GM12878 (cell line): ENCODE measurements around the gene SPART. TPM values are rescaled to one million over a fixed set of nuclear protein-coding genes. Genes with fewer than 3 reads are reported as not detected.

ENCODE experiments used
- ATAC-seq: fragments of 200-7000 bp; cut with Tn5 transposase; 3 replicates; pipeline ENCODE4 v1.9.1; 2020; ENCODE audit warnings: mild to moderate bottlenecking, moderate library complexity
- BruUV-seq: library from RNA; stranded (reverse); fragments of 400-500 nt; replicated peaks from 2 replicates; lab custom pipeline; 2021; lab: Mats Ljungman, UMichigan
- CTCF ChIA-PET: fragments of 300-600 bp; sonication (Branson Sonifier 250); formaldehyde crosslinking; extraction: SDS; loops from one replicate; lab custom pipeline; 2021; ENCODE audit warnings: inconsistent platforms; lab: Yijun Ruan, JAX
- POLR2A ChIA-PET: fragments of 350-600 bp; formaldehyde crosslinking; extraction: SDS; loops from one replicate; lab custom pipeline; 2021; ENCODE audit warnings: inconsistent platforms; lab: Charles Lee
- RAD21 ChIA-PET: fragments of 300-600 bp; sonication (Branson Sonifier 250); formaldehyde crosslinking; loops from one replicate; lab custom pipeline; 2023; ENCODE audit warnings: antibody characterized with exemption; ENCODE audit not compliant: unreplicated experiment; lab: Charles Lee
- SMC1A ChIA-PET: fragments of 300-600 bp; sonication (Branson Sonifier 250); formaldehyde crosslinking; loops from one replicate; lab custom pipeline; 2023; ENCODE audit not compliant: unreplicated experiment, uncharacterized antibody; lab: Charles Lee
- DNase-seq: peaks from one replicate; pipeline ENCODE4 v3.0.0-alpha.2; 2011; ENCODE audit warnings: low read depth, low spot score
- FAIRE-seq: peaks from 3 replicates; lab custom pipeline; 2011; peaks lifted over from hg19 to GRCh38; lab: Jason Lieb, UNC
- H2AFZ ChIP-seq: 2 replicates; pipeline ENCODE4 v1.6.0; 2011; ENCODE audit warnings: low read depth, low read length, control low read depth; ENCODE audit not compliant: control insufficient read depth
- H3K27ac ChIP-seq: 2 replicates; pipeline ENCODE4 v1.5.1; 2011; ENCODE audit warnings: control low read depth; ENCODE audit not compliant: control insufficient read depth, insufficient read depth
- H3K27me3 ChIP-seq, 2 experiments: replicated peaks in 1 of 2; 2 replicates each; pipeline versions ENCODE4 v1.6.0 to v1.6.1; 2011; ENCODE audit warnings: low read length in 1 of 2; ENCODE audit not compliant: control insufficient read depth in 2 of 2, insufficient read depth in 2 of 2
- H3K36me3 ChIP-seq, 2 experiments: 2 replicates each; pipeline ENCODE4 v1.5.1; 2011; ENCODE audit warnings: low read length in 1 of 2; ENCODE audit not compliant: control insufficient read depth in 2 of 2, insufficient read depth in 2 of 2
- H3K4me1 ChIP-seq: 2 replicates; pipeline ENCODE4 v1.6.1; 2011; ENCODE audit warnings: mild to moderate bottlenecking, low read length, moderate library complexity, mixed read lengths; ENCODE audit not compliant: control insufficient read depth, insufficient read depth
- H3K4me2 ChIP-seq: 2 replicates; pipeline ENCODE4 v1.6.0; 2011; ENCODE audit warnings: control low read depth; ENCODE audit not compliant: control insufficient read depth, insufficient read depth
- H3K4me3 ChIP-seq: fragments of 200-600 bp; sonication (generic); 2 replicates; pipeline ENCODE4 v1.5.1; 2016
- H3K79me2 ChIP-seq: 2 replicates; pipeline ENCODE4 v1.6.0; 2011; ENCODE audit warnings: low read length; ENCODE audit not compliant: control insufficient read depth, insufficient read depth
- H3K9ac ChIP-seq: 2 replicates; pipeline ENCODE4 v1.8.0; 2011; ENCODE audit warnings: low read length, control low read depth, mixed read lengths; ENCODE audit not compliant: control insufficient read depth, insufficient read depth
- H3K9me3 ChIP-seq: replicated peaks from 3 replicates; pipeline ENCODE4 v1.5.1; 2011; ENCODE audit warnings: mild to moderate bottlenecking, low read length; ENCODE audit not compliant: control insufficient read depth, insufficient read depth
- H4K20me1 ChIP-seq: 2 replicates; pipeline ENCODE4 v1.6.0; 2011; ENCODE audit not compliant: control insufficient read depth, insufficient read depth
- IKZF1 ChIP-seq: fragments of 450-650 bp; conservative IDR thresholded peaks from 2 replicates; pipeline ENCODE4 v1.6.1; 2017; ENCODE audit warnings: antibody characterized with exemption, mild to moderate bottlenecking
- WGBS: methylation state at CpG from one replicate; pipeline ENCODE4 v1.1.6; 2016; ENCODE audit warnings: low lambda C conversion rate; ENCODE audit not compliant: insufficient replicate concordance, insufficient coverage; ENCODE audit errors: missing lambda C conversion rate; 5-methylcytosine and 5-hydroxymethylcytosine counted together
- in situ Hi-C: fragments of 300-500 bp; cut with MboI; formaldehyde crosslinking; loops from 9 replicates; pipeline ENCODE4 v1.14.3; 2018; ENCODE audit warnings: mixed read lengths
- intact Hi-C: fragments of 100-400 bp; cut with micrococcal nuclease; formaldehyde crosslinking; loops from one replicate; pipeline ENCODE4 v1.14.2; 2022; ENCODE audit not compliant: unreplicated experiment
- polyA plus RNA-seq, 11 experiments: library from polyadenylated mRNA; depleted of rRNA in 4 of 11; unstranded in 6 of 11; stranded (reverse) in 5 of 11; fragments of >200 nt; fragmentation: Nextera tagmentation in 4 of 11; fragmentation: Illumina TruSeq in 1 of 11; extraction: Ambion mirVana in 4 of 11; extraction: Trizol in 1 of 11; gene quantifications; 1 replicate in 1 of 11; 2 replicates in 10 of 11; pipeline versions ENCODE4 v1.2.1 to v1.2.3, GENCODE V29; 2011 to 2016; ENCODE audit warnings: inconsistent platforms in 2 of 11, missing spikeins in 2 of 11, low read depth in 1 of 11
- total RNA-seq, 4 experiments: library from RNA; depleted of rRNA in 3 of 4; stranded (reverse); fragments of >200 nt in 3 of 4; fragmentation: Illumina TruSeq in 1 of 4; extraction: Trizol in 1 of 4; gene quantifications; 2 replicates each; pipeline versions ENCODE4 v1.2.1 to v1.2.3, GENCODE V29; 2013 to 2021
- TF ChIP-seq, protein P1 (sequence below): fragments of 450-650 bp; IDR thresholded peaks from 2 replicates; pipeline ENCODE4 v1.6.1; 2017; ENCODE audit warnings: borderline replicate concordance

The SPART gene
- total and polyA plus RNA-seq, 10 of the 15 experiments (the other 5 are each of a cell fraction or from before 2014, with no cell fraction given) = 17.6 to 74.6 (median 42.1) TPM

DNA sequence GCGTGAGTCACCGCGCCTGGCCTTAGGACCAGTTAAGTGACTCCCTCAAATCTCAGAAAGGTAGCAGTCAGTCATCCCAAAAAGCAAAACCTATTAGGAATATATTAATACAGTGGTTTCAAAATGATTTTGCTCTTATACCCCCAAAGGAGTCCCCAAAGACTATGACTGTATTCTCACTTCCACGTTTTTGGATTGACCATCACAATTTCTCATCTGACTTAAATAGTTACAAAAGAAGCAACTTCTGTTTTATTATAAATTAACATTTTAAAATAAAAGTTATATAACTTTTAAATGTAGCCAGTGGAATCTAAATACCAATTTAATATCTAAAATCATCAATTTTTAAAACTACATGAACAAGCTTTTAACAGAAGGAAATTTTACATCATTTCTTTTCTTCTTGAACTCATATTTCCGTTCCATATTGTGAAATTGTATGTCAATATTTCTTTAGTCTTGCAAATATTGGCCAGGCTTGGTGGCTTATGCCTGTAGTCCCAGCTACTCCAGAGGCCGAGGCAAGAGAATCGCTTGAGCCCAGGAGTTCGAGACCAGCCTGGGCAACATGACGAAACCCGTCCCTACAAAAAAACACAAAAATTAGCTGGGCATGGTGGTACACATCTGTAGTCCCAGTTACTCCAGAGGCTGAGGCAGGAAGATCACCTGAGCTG is 1.5 kb upstream of the SPART start:
- RAD21 ChIA-PET = interaction anchor here (1.2 to 8.6 kb wide), 6 partner anchors 8 to 633 kb away, joined by 4 to 67 read pairs (median 10); no protein-coding TSS in a partner anchor
- Histone ChIP-seq H3K36me3 (no peaks in the 10 kb centered on the region), H3K9ac (no peak overlapping the region), H3K4me1 (no peaks in the 10 kb centered on the region), H3K27ac (no peak overlapping the region)
- WGBS = 40% methylated on average over 10 of the region's 10 CpGs
- in situ Hi-C loops = loop anchor here (5.0 kb wide), 1 partner anchor 70 kb away; no protein-coding TSS in a partner anchor
- no peak for ATAC-seq
- TF ChIP-seq IKZF1 = peak; percentile 31
- TF ChIP-seq, protein P1, sequence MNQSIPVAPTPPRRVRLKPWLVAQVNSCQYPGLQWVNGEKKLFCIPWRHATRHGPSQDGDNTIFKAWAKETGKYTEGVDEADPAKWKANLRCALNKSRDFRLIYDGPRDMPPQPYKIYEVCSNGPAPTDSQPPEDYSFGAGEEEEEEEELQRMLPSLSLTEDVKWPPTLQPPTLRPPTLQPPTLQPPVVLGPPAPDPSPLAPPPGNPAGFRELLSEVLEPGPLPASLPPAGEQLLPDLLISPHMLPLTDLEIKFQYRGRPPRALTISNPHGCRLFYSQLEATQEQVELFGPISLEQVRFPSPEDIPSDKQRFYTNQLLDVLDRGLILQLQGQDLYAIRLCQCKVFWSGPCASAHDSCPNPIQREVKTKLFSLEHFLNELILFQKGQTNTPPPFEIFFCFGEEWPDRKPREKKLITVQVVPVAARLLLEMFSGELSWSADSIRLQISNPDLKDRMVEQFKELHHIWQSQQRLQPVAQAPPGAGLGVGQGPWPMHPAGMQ = no peak
- TF ChIP-seq, all 136 proteins: peak for 1
- no peak for DNase-seq
- Histone ChIP-seq H4K20me1 (no peaks in the 10 kb centered on the region), H3K9me3 (no peaks in the 10 kb centered on the region; the same call in 2 of the 3 replicates), H3K79me2 (no peaks in the 10 kb centered on the region; the same call in 1 of the 2 replicates), H2AFZ (no peak overlapping the region), H3K4me2 (no peak overlapping the region), H3K27me3 (0 out of 4 replicates have a peak, but pooled peaks cover 0 to 3% of the 10 kb centered on the region in 2 experiments), H3K4me3 (no peak overlapping the region)
- intact Hi-C loops = loop anchor here (2.0 to 5.0 kb wide), 6 partner anchors 73 to 720 kb away; partner anchors contain the start of gene ALG5
- no peak for FAIRE-seq
- POLR2A ChIA-PET = interaction anchor here (1.5 kb wide), 1 partner anchor 14 kb away, joined by 4 read pairs; no protein-coding TSS in a partner anchor
- SMC1A ChIA-PET = interaction anchor here (0.7 to 3.5 kb wide), 14 partner anchors 8 to 635 kb away, joined by 3 to 27 read pairs (median 8); no protein-coding TSS in a partner anchor
- CTCF ChIA-PET = interaction anchor here (0.9 to 8.5 kb wide), 13 partner anchors 8 to 650 kb away, joined by 3 to 94 read pairs (median 5); no protein-coding TSS in a partner anchor
- no TSS peak for BruUV-seq
